NOMO-1 (cell line): Measurements from ENCODE around the gene TRIM60.
"Not testable (repeated sequence)": the region's sequence is repeated elsewhere in the genome, so short reads cannot be mapped to it uniquely, and the experiment has no call there.

Experiments used
- DNase-seq, 2 experiments: peaks; one replicate each; lab custom pipeline; 2025; ENCODE audit not compliant: unreplicated experiment in 2 of 2; lab: John Stamatoyannopoulos, UW

The TRIM60 gene

DNA sequence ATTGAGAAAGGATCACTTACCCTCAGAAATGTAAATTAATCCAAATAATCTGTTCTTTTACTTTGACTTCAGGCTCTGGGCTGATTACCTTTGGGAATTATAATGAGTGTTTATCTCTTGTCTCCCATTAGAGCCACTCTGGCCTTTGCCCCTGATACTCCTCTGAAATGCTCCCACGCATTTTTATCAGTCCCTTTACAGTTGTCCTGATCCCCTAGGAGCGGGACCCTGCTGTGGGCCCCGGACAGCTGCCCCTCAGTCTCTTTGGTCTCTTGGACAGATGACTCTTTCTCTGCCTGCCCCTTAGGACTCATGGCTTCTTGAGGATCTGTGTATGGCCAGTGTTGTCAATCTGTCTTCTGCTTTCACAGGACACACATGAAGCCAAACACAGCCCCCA lies 20.8 kb downstream of the TRIM60 start:
- no peak for DNase-seq

DNA sequence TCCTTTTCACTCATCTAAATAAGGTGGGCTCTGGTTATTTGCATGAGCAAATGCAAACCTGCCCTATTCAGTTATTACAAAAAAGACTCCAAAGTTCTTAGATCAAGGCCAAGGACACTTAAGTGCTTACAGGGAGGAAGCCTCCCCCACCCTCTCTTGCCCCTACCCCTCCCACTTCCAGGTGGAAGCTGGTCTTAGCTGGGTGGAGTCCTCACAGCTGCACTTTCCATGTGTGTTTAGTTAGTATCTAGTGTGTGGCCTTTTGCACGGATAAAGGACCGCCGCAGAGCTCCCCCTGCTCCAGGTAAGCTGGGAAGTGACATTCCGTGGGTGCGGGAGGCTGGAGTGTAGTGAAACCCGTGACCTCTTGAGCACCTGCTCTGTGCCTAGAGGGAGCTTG lies 21.8 kb downstream of the TRIM60 start, which contains the start of gene TRIM75:
Gene TRIM75, plus strand, starts transcription at position 222 of the 400 bp plus-strand sequence. CDS start 5,282 bp downstream, outside the sequence.
- no peak for DNase-seq

DNA sequence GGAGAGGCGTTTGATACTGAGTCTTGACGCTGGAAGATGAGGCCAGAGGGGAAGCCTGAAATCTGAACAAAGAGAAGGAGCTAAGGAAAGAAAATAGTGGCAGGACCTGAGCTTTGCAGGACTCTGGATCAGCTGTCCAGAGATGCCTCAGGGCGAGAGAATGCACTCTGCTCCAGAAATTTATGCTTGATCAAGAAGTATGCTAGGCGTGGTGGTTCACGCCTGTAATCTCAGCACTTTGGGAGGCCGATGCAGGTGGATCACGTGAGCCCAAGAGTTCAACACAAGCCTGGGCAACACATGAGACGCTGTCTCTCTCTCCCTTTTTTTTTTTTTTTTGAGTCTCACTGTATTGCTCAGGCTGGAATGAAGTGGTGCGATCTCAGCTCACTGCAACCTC lies 23.8 kb downstream of the TRIM60 start:
- no peak for DNase-seq

DNA sequence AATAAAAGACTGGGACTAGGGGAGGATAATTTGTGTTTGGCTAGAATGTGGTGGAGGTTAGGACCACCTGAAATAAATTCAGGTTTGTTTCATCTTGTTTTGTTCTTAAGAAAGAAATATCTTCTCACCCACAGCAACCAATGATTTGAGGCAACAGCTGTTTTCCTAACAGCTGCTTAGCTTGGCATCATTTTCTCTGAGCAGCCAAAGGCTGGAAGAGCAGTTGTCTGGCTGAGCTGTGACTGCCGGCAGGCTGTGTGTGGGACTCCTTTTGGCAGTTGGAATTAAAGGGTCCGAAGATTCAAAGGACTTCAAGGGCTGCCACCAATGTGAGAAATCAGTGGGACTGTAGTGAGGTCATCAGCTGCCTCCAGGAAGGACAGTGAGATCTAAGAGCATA lies 26.9 kb downstream of the TRIM60 start:
- no peak for DNase-seq

DNA sequence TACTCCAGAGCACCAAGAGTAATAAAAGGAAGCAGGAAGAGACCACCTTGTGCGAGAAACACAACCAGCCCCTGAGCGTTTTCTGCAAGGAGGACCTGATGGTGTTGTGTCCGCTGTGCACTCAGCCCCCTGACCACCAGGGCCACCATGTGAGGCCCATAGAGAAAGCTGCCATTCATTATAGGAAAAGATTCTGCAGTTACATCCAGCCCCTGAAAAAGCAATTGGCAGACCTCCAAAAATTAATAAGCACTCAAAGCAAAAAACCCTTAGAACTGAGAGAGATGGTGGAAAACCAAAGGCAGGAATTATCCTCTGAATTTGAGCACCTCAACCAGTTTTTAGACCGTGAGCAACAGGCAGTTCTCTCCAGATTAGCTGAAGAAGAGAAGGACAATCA lies 27.6 kb downstream of the TRIM60 start:
- DNase-seq = no peak

DNA sequence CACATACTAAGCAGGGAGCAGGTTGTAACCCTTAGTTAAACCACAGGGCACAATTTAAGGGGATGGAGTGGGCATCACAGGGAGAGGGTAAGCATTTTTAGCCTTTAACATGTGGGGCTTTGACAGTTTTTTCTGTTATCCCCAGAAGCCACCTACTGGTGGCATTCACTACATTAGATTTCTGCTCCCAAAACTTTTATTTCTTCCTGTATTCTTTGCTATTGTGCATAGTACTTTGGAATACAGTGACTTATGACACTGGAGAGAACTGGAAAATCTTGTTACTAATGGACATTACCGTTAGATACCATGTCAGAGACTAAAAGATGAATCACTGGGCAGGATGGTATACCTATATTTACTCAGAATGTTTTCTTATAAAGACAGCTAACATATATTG lies 29.1 kb downstream of the TRIM60 start:
- DNase-seq = no peak

DNA sequence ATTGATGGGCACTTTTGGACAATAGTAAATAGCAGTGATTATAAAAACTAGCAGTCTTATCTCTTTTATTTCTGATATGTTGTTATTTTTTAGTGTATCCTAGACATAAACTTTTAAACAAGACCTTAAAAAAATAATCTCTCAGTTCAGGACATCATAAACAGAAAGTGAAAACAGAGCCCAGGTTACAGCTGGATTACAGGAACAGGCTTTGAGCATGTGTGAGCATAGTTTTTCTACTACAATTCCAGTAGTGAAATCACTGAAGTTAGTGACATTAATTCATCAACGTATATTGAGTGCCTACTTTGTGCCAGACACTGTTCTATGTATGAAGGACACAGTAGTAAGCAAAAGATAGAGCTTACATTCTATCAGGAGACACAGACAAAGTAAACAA lies 38.8 kb downstream of the TRIM60 start:
- no peak for DNase-seq

DNA sequence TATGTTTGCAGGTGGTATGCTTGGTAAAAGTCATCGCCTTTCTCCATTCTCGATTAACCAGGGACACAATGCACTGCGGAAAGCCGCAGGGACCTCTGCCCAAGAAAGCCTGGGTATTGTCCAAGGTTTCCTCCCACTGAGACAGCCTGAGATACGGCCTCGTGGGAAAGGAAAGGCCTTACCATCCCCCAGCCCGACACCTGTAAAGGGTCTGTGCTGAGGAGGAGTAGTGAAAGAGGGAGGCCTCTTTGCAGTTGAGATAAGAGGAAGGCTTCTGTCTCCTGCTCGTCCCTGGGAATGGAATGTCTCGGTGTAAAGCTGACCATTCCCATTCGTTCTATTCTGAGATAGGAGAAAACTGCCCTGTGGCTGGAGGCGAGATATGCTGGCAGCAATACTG lies 41.5 kb downstream of the TRIM60 start:
- not testable (repeated sequence) for DNase-seq

DNA sequence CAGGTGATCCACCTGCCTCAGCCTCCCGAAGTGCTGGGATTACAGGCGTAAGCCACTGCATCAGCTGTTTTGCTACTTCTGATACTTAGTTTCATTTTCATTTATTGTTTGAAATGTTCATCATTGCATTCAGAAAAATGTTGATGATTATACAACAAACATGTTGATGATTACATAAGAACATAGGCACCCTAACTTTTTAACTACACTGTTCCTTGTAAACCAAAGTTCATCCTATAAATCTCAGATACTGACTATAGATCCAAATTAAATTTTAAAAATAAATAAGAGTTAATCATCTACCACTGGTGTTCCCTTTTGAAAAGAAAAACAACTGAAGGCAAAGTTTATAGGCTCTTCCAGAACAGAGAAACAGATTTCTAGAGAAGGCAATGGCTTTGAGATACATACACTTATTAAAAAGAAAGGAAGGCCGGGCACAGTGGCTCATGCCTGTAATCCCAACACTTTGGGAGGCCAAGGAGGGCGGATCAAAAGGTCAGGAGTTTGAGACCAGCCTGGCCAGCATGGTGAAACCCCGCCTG lies 45.3 kb downstream of the TRIM60 start:
- no peak for DNase-seq

DNA sequence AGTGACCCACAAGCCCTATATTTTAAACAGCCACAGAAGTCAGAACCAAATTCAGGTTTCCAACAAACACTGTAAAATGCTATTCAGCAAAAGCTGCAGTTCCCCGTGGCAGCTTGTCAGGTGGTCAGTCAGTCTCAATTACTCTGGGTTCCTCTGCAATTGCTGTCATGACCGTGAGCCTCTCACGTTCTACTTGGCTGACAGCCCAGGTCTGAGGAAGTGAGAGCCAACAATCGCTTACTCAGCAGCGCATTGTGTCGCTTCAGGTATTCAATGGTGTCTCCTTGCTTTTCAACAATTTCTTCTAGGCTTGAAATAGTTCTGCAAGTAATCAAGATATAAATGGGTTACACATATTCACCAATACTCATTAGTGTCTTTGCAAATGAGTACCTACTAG lies 47.7 kb downstream of the TRIM60 start:
- peak in 1 of 2 experiments; percentile 12 for DNase-seq

DNA sequence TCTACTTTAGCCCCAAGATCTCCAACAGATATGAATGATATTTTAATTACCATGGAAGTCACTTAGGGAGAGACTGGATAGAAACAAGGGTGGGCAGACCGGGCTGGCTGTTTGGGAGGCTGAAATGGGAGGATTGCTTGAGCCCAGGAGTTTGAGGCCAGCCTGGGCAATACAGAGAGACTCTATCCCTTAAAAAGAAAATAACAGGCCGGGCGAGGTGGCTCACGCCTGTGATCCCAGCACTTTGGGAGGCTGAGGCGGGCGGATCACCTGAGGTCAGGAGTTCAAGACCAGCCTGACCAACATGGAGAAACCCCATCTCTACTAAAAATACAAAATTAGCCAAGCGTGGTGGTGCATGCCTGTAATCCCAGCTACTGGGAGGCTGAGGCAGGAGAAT lies 53.0 kb downstream of the TRIM60 start:
- DNase-seq = not testable (repeated sequence)

DNA sequence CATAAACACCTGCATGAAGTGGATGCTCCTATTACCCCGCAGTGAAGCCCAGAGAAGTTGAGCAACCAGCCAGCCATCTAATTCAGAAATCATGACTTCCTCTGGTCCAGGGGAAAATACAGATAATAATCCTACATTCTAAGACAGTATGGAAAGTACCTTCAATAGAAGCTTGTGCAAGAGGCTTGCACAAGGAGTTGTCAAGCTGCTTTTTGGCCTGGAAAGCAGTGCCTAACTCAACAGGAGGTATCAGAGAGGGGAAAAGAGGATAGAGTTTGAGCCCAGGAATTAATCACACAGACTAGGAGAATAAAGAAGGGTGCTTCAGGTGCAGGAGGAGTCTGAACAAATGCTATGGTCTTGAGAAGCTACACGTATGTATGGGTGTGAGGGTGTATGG lies 54.1 kb downstream of the TRIM60 start:
- DNase-seq = no peak

DNA sequence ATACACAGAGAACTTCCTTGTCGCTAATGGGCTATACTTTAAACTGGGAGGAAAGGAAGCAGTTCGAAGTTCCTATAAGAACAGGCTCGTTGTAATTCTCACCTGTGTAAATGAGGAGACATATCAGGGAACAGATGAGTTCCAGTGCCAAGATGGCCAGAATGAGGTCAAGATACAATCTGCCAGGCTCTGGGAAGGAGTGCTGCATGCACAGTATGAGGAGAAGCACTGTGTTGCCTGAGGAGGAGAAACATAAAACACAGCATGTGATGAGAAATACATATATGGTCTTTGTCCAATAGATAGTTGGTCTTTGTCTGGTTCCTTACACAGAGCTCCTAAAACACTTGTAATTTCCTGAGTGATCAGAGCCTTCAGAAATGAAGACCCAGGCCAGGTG lies 56.6 kb downstream of the TRIM60 start:
- no peak for DNase-seq
